Activated naive CD8-positive, alpha-beta T cell treated with anti-CD3 and anti-CD28 coated beads, Interleukin-2, amount 10 ng/mL, durations not matched to agents 7 days and 5 days (primary cell): ENCODE data around the gene ANKZF1. TPM values are rescaled to one million over a fixed set of nuclear protein-coding genes. Genes with fewer than 3 reads are reported as not detected.

Source experiments
- ATAC-seq: fragments of 150-1000 bp; cut with Tn5 transposase; one replicate; pipeline ENCODE4 v1.10.0; 2021; ENCODE audit warnings: low read depth, moderate library complexity
- POLR2A ChIA-PET: fragments of 350-600 bp; sonication (Branson Sonifier 250); formaldehyde crosslinking; loops from one replicate; lab custom pipeline; 2021; ENCODE audit warnings: antibody characterized with exemption; lab: Charles Lee
- DNase-seq: peaks from one replicate; pipeline ENCODE4 v3.0.0; 2021
- H3K27ac Mint-ChIP-seq: one replicate; pipeline ENCODE4 v1.8.0; 2022; ENCODE audit warnings: mild to moderate bottlenecking, mixed read lengths
- H3K27me3 Mint-ChIP-seq: one replicate; pipeline ENCODE4 v1.8.0; 2022; ENCODE audit warnings: mild to moderate bottlenecking, moderate library complexity, mixed read lengths
- H3K36me3 Mint-ChIP-seq: one replicate; pipeline ENCODE4 v1.8.0; 2021; ENCODE audit warnings: mild to moderate bottlenecking, mixed read lengths
- H3K4me1 Mint-ChIP-seq: one replicate; pipeline ENCODE4 v1.8.0; 2021; ENCODE audit warnings: mixed read lengths
- H3K4me3 Mint-ChIP-seq: one replicate; pipeline ENCODE4 v1.8.0; 2022; ENCODE audit warnings: mild to moderate bottlenecking, moderate library complexity, mixed read lengths
- H3K9me3 Mint-ChIP-seq: one replicate; pipeline ENCODE4 v1.8.0; 2021; ENCODE audit warnings: mixed read lengths
- total RNA-seq, 2 experiments: library from RNA; stranded (reverse); gene quantifications; one replicate each; pipeline ENCODE4 v1.2.3, GENCODE V29; 2021

ANKZF1 gene
- total RNA-seq, 2 experiments from 2014 or later, result 170 to 177 TPM

- POLR2A ChIA-PET, result interaction anchor here (0.8 kb wide), 1 partner anchor 19 kb away, joined by 3 read pairs; no protein-coding TSS in a partner anchor
- Mint-ChIP-seq H3K27ac (no peak overlapping the region), H3K4me1 (peaks cover 22% of the 10 kb centered on the region), H3K4me3 (no peak overlapping the region), H3K9me3 (no peaks in the 10 kb centered on the region), H3K36me3 (no peaks in the 10 kb centered on the region), H3K27me3 (peaks cover 6% of the 10 kb centered on the region)
- DNase-seq, result no peak
- ATAC-seq, result no peak
Observed at GRCh38 chr2:219273937-219274336, 44.3 kb downstream of the ANKZF1 start.

- ATAC-seq (no peak), DNase-seq (no peak)
- Mint-ChIP-seq H3K36me3 (no peaks in the 10 kb centered on the region), H3K27ac (no peak overlapping the region), H3K27me3 (peaks cover 6% of the 10 kb centered on the region), H3K4me3 (no peak overlapping the region), H3K4me1 (peaks cover 23% of the 10 kb centered on the region), H3K9me3 (no peaks in the 10 kb centered on the region)
- POLR2A ChIA-PET, result interaction anchor here (0.8 kb wide), 1 partner anchor 20 kb away, joined by 3 read pairs; no protein-coding TSS in a partner anchor
Observed at GRCh38 chr2:219274361-219274921, 44.8 kb downstream of the ANKZF1 start.

GRCh38 chr2:219277703-219278654, 48.4 kb downstream of the ANKZF1 start:
- peaks cover 43% of the 10 kb centered on the region for H3K4me1 Mint-ChIP-seq
- peak overlapping the region; percentile 97 for H3K27ac Mint-ChIP-seq
- peaks cover 5% of the 10 kb centered on the region for H3K36me3 Mint-ChIP-seq
- peak; percentile 81 for DNase-seq
- POLR2A ChIA-PET, result interaction anchor here (1.3 to 5.5 kb wide), 8 partner anchors 8 to 119 kb away, joined by 3 to 66 read pairs (median 14); partner anchors contain the start of genes ANKZF1, ATG9A, GLB1L and STK16
- no peaks in the 10 kb centered on the region for H3K9me3 Mint-ChIP-seq
- no peak for ATAC-seq
- peaks cover 4% of the 10 kb centered on the region for H3K27me3 Mint-ChIP-seq
- H3K4me3 Mint-ChIP-seq, result peak overlapping the region; percentile 98

GRCh38 chr2:219278655-219279150, 49.1 kb downstream of the ANKZF1 start:
- Mint-ChIP-seq H3K27me3 (peaks cover 4% of the 10 kb centered on the region), H3K27ac (peak overlapping the region; percentile 97), H3K36me3 (peaks cover 7% of the 10 kb centered on the region), H3K4me1 (peaks cover 40% of the 10 kb centered on the region), H3K9me3 (no peaks in the 10 kb centered on the region), H3K4me3 (peak overlapping the region; percentile 98)
- DNase-seq (no peak), ATAC-seq (no peak)
- POLR2A ChIA-PET, result interaction anchor here (0.7 to 5.5 kb wide), 13 partner anchors 9 to 119 kb away, joined by 3 to 66 read pairs (median 5); partner anchors contain the start of genes ABCB6, ANKZF1, ATG9A and GLB1L

GRCh38 chr2:219279151-219279915, 49.7 kb downstream of the ANKZF1 start, which contains the start of gene DNAJB2:
DNAJB2 (plus strand) TSS chr2:219279366; CDS start chr2:219279834, 468 bp downstream.
- Mint-ChIP-seq H3K4me3 (peak within 1 kb of the TSS; percentile 98), H3K9me3 (no peaks in the 10 kb centered on the region), H3K36me3 (peaks cover 7% of the 10 kb centered on the region), H3K27ac (peak within 1 kb of the TSS; percentile 99), H3K4me1 (peaks cover 38% of the 10 kb centered on the region), H3K27me3 (peaks cover 4% of the 10 kb centered on the region)
- ATAC-seq (peak; percentile 91), DNase-seq (peak; percentile 97)
- POLR2A ChIA-PET, result interaction anchor here (0.6 to 5.5 kb wide), 15 partner anchors 10 to 120 kb away, joined by 3 to 66 read pairs (median 5); partner anchors contain the start of genes ABCB6, ANKZF1, ATG9A and CNPPD1

- DNase-seq (no peak), ATAC-seq (no peak)
- peak overlapping the region; percentile 99 for H3K27ac Mint-ChIP-seq
- H3K27me3 Mint-ChIP-seq, result no peaks in the 10 kb centered on the region
- H3K4me3 Mint-ChIP-seq, result peak overlapping the region; percentile 98
- POLR2A ChIA-PET, result interaction anchor here (0.6 to 5.5 kb wide), 8 partner anchors 13 to 121 kb away, joined by 3 to 66 read pairs (median 10); partner anchors contain the start of genes CNPPD1, GLB1L, STK16 and TUBA4A
- peaks cover 38% of the 10 kb centered on the region for H3K4me1 Mint-ChIP-seq
- H3K36me3 Mint-ChIP-seq, result peaks cover 7% of the 10 kb centered on the region
- H3K9me3 Mint-ChIP-seq, result no peaks in the 10 kb centered on the region
Observed at GRCh38 chr2:219279916-219280516, 50.4 kb downstream of the ANKZF1 start.

GRCh38 chr2:219280651-219281050, 51.0 kb downstream of the ANKZF1 start:
- ATAC-seq (no peak), DNase-seq (no peak)
- Mint-ChIP-seq H3K4me1 (peaks cover 40% of the 10 kb centered on the region), H3K27ac (no peak overlapping the region), H3K4me3 (peak overlapping the region; percentile 98), H3K36me3 (peaks cover 8% of the 10 kb centered on the region), H3K9me3 (no peaks in the 10 kb centered on the region), H3K27me3 (no peaks in the 10 kb centered on the region)
- POLR2A ChIA-PET, result interaction anchor here (2.6 to 5.5 kb wide), 3 partner anchors 14 to 31 kb away, joined by 16 to 66 read pairs (median 27); partner anchors contain the start of genes TUBA4A and TUBA4B

GRCh38 chr2:219281588-219281987, 52.0 kb downstream of the ANKZF1 start:
- peaks cover 8% of the 10 kb centered on the region for H3K36me3 Mint-ChIP-seq
- H3K4me1 Mint-ChIP-seq, result peaks cover 40% of the 10 kb centered on the region
- no peak for ATAC-seq
- POLR2A ChIA-PET, result no interaction called here
- no peaks in the 10 kb centered on the region for H3K27me3 Mint-ChIP-seq
- H3K9me3 Mint-ChIP-seq, result no peaks in the 10 kb centered on the region
- H3K27ac Mint-ChIP-seq, result no peak overlapping the region
- no peak overlapping the region for H3K4me3 Mint-ChIP-seq
- no peak for DNase-seq

GRCh38 chr2:219282375-219282774, 52.8 kb downstream of the ANKZF1 start:
- peaks cover 8% of the 10 kb centered on the region for H3K36me3 Mint-ChIP-seq
- H3K9me3 Mint-ChIP-seq, result no peaks in the 10 kb centered on the region
- peaks cover 38% of the 10 kb centered on the region for H3K4me1 Mint-ChIP-seq
- no peaks in the 10 kb centered on the region for H3K27me3 Mint-ChIP-seq
- no peak overlapping the region for H3K27ac Mint-ChIP-seq
- POLR2A ChIA-PET, result no interaction called here
- ATAC-seq, result no peak
- DNase-seq, result no peak
- no peak overlapping the region for H3K4me3 Mint-ChIP-seq

- DNase-seq, result no peak
- H3K27me3 Mint-ChIP-seq, result no peaks in the 10 kb centered on the region
- POLR2A ChIA-PET, result no interaction called here
- no peaks in the 10 kb centered on the region for H3K9me3 Mint-ChIP-seq
- no peak overlapping the region for H3K4me3 Mint-ChIP-seq
- H3K36me3 Mint-ChIP-seq, result peaks cover 8% of the 10 kb centered on the region
- no peak for ATAC-seq
- peaks cover 32% of the 10 kb centered on the region for H3K4me1 Mint-ChIP-seq
- H3K27ac Mint-ChIP-seq, result no peak overlapping the region
Observed at GRCh38 chr2:219282943-219283581, 53.5 kb downstream of the ANKZF1 start.

GRCh38 chr2:219284501-219285372, 55.1 kb downstream of the ANKZF1 start:
- Mint-ChIP-seq H3K4me1 (peaks cover 21% of the 10 kb centered on the region), H3K9me3 (no peaks in the 10 kb centered on the region), H3K36me3 (peaks cover 8% of the 10 kb centered on the region), H3K4me3 (no peak overlapping the region), H3K27me3 (no peaks in the 10 kb centered on the region), H3K27ac (no peak overlapping the region)
- POLR2A ChIA-PET, result interaction anchor here (1.7 kb wide), 1 partner anchor 10 kb away, joined by 8 read pairs; no protein-coding TSS in a partner anchor
- DNase-seq, result no peak
- no peak for ATAC-seq
